HEK293 (cell line): ENCODE results near the gene PLS1.

Experiments used
- CTCF ChIA-PET: fragments of 350-600 bp; formaldehyde crosslinking; extraction: SDS; loops from one replicate; lab custom pipeline; 2021; ENCODE audit warnings: antibody characterized with exemption; lab: Yijun Ruan, JAX
- POLR2A ChIA-PET: fragments of 300-600 bp; formaldehyde crosslinking; extraction: SDS; loops from one replicate; lab custom pipeline; 2020; ENCODE audit warnings: antibody characterized with exemption, inconsistent platforms; lab: Yijun Ruan, JAX
- H3K27ac ChIP-seq: fragments of 200-500 bp; sonication (Bioruptor generic); 2 replicates; pipeline ENCODE4 v1.5.1; 2014; ENCODE audit warnings: low read depth, low read length, control low read depth, inconsistent platforms; ENCODE audit errors: extremely low read depth
- H3K36me3 ChIP-seq, 2 experiments: fragments of 200-500 bp in 1 of 2; sonication (Bioruptor generic) in 1 of 2; 1 replicate in 1 of 2; 2 replicates in 1 of 2; pipeline ENCODE4 v1.5.1; 2014 to 2017; ENCODE audit warnings: inconsistent platforms in 2 of 2, low read length in 2 of 2; ENCODE audit not compliant: control insufficient read depth in 2 of 2, insufficient read depth in 1 of 2
- H3K4me1 ChIP-seq: fragments of 200-500 bp; sonication (Bioruptor generic); 2 replicates; pipeline ENCODE4 v1.5.1; 2014; ENCODE audit warnings: mild to moderate bottlenecking, low read length, inconsistent platforms; ENCODE audit not compliant: control insufficient read depth, insufficient read depth
- H3K4me3 ChIP-seq: 2 replicates; pipeline ENCODE4 v1.5.1; 2011; ENCODE audit warnings: low read depth, mild to moderate bottlenecking, control low read depth, low read length, moderate library complexity
- H3K9me3 ChIP-seq: fragments of 200-500 bp; sonication (Bioruptor generic); 2 replicates; pipeline ENCODE4 v1.5.1; 2014; ENCODE audit warnings: low read depth, low read length, inconsistent platforms; ENCODE audit not compliant: control insufficient read depth, insufficient read depth
- ATF2 ChIP-seq: fragments of 450-650 bp; formaldehyde crosslinking; IDR thresholded peaks from 2 replicates; pipeline ENCODE4 v1.5.1; 2016; ENCODE audit warnings: missing biosample characterization, missing genetic modification characterization, low read depth
- GLIS1 ChIP-seq: fragments of 450-650 bp; formaldehyde crosslinking; IDR thresholded peaks from 2 replicates; pipeline ENCODE4 v1.5.1; 2016; ENCODE audit warnings: missing biosample characterization, missing genetic modification characterization
- MEIS1 ChIP-seq: sonication (generic); formaldehyde crosslinking; IDR thresholded peaks from 2 replicates; pipeline ENCODE4 v1.8.1; 2022; ENCODE audit warnings: missing genetic modification reagents, mild to moderate bottlenecking, borderline replicate concordance
- RBAK ChIP-seq: fragments of 450-650 bp; formaldehyde crosslinking; IDR thresholded peaks from 2 replicates; pipeline ENCODE4 v1.5.1; 2016; ENCODE audit warnings: missing biosample characterization, missing genetic modification characterization
- ZBTB6 ChIP-seq: fragments of 450-650 bp; formaldehyde crosslinking; IDR thresholded peaks from 2 replicates; pipeline ENCODE4 v1.5.1; 2017; ENCODE audit warnings: missing biosample characterization, missing genetic modification characterization
- ZNF10 ChIP-seq: fragments of 450-650 bp; formaldehyde crosslinking; IDR thresholded peaks from 2 replicates; pipeline ENCODE4 v1.5.1; 2017; ENCODE audit warnings: missing biosample characterization, missing genetic modification characterization
- ZNF140 ChIP-seq: fragments of 450-650 bp; formaldehyde crosslinking; IDR thresholded peaks from 2 replicates; pipeline ENCODE4 v1.5.1; 2016; ENCODE audit warnings: missing biosample characterization, missing genetic modification characterization
- ZNF280D ChIP-seq: fragments of 450-650 bp; formaldehyde crosslinking; IDR thresholded peaks from 2 replicates; pipeline ENCODE4 v1.5.1; 2016; ENCODE audit warnings: missing biosample characterization, missing genetic modification characterization
- ZNF362 ChIP-seq: fragments of 450-650 bp; formaldehyde crosslinking; IDR thresholded peaks from 2 replicates; pipeline ENCODE4 v1.5.1; 2016; ENCODE audit warnings: missing biosample characterization, missing genetic modification characterization
- ZNF513 ChIP-seq: fragments of 450-650 bp; IDR thresholded peaks from 2 replicates; pipeline ENCODE4 v1.5.1; 2018; ENCODE audit warnings: missing biosample characterization, missing genetic modification characterization
- ZNF677 ChIP-seq: fragments of 450-650 bp; IDR thresholded peaks from 2 replicates; pipeline ENCODE4 v1.5.0; 2018; ENCODE audit warnings: missing biosample characterization, mild to moderate bottlenecking, missing genetic modification characterization, moderate library complexity
- ZSCAN5A ChIP-seq: fragments of 450-650 bp; formaldehyde crosslinking; IDR thresholded peaks from 2 replicates; pipeline ENCODE4 v1.5.1; 2016; ENCODE audit warnings: missing biosample characterization, missing genetic modification characterization

The PLS1 gene

DNA sequence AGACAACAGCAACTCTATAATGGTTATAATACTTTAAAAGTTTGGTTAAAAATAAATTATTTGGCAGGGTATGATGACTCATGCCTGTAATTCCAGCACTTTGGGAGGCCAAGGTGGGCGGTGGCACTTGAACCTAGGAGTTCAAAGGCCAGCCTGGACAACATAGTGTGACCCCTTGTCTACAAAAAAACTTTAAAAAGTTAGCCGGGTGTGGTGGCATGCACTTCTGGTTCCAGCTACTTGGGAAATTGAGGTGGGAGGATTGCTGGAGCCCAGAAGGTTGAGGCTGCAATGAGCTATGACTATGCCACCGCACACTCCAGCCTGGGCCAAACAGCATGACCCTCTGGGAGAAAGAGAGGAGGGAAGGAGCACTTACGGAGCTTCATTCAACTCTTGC lies 119.9 kb downstream of the PLS1 start (continued):
- TF ChIP-seq ZNF10 (no peak), ZNF140 (tag by site-specific recombination) (no peak), ZNF362 (tag by site-specific recombination) (no peak), ZNF677 (tag by site-specific recombination) (no peak)

GRCh38 chr3:142723665-142723967 lies 127.4 kb downstream of the PLS1 start:
- POLR2A ChIA-PET = interaction anchor here (0.6 to 1.4 kb wide), 8 partner anchors 11 to 277 kb away, joined by 3 to 8 read pairs (median 3); partner anchors contain the start of genes ATR, PLS1 and U2SURP
- TF ChIP-seq ZSCAN5A (tag by site-specific recombination) (no peak), RBAK (tag by site-specific recombination) (no peak), ATF2 (tag by site-specific recombination) (no peak), ZBTB6 (tag by site-specific recombination) (peak; percentile 60; the same call in 1 of the 2 replicates), ZNF513 (tag by site-specific recombination) (0 out of 2 replicates have a peak, but pooled peaks have one; percentile 28), MEIS1 (no peak), GLIS1 (tag by site-specific recombination) (no peak), ZNF280D (tag by site-specific recombination) (no peak)
- Histone ChIP-seq H3K4me1 (no peaks in the 10 kb centered on the region), H3K4me3 (peak overlapping the region; percentile 36), H3K27ac (no peak overlapping the region), H3K36me3 (no peaks in the 10 kb centered on the region), H3K9me3 (no peaks in the 10 kb centered on the region)
- CTCF ChIA-PET = interaction anchor here (0.6 kb wide), 3 partner anchors 38 to 605 kb away, joined by 3 read pairs; no protein-coding TSS in a partner anchor
